Osteocyte (in vitro differentiated cells): Measurements from ENCODE around the gene VMO1. TPM values are rescaled to one million over a fixed set of nuclear protein-coding genes. Genes with fewer than 3 reads are reported as not detected.

Source experiments
- DNase-seq: peaks from one replicate; pipeline ENCODE4 v3.0.0; 2021; ENCODE audit warnings: mixed read lengths; ENCODE audit not compliant: unreplicated experiment; ENCODE audit errors: extremely low spot score
- H3K27ac Mint-ChIP-seq: one replicate; pipeline ENCODE4 v1.8.0; 2021; ENCODE audit warnings: mild to moderate bottlenecking, mixed read lengths; ENCODE audit not compliant: unreplicated experiment
- H3K27me3 Mint-ChIP-seq: one replicate; pipeline ENCODE4 v1.8.0; 2021; ENCODE audit warnings: mixed read lengths; ENCODE audit not compliant: unreplicated experiment
- H3K36me3 Mint-ChIP-seq: one replicate; pipeline ENCODE4 v1.8.0; 2021; ENCODE audit warnings: mixed read lengths; ENCODE audit not compliant: unreplicated experiment
- H3K4me1 Mint-ChIP-seq: one replicate; pipeline ENCODE4 v1.8.0; 2021; ENCODE audit warnings: mixed read lengths; ENCODE audit not compliant: unreplicated experiment
- H3K4me3 Mint-ChIP-seq: one replicate; pipeline ENCODE4 v1.8.0; 2021; ENCODE audit warnings: mild to moderate bottlenecking, moderate library complexity, mixed read lengths; ENCODE audit not compliant: unreplicated experiment
- H3K9me3 Mint-ChIP-seq: one replicate; pipeline ENCODE4 v1.8.0; 2021; ENCODE audit warnings: mixed read lengths; ENCODE audit not compliant: unreplicated experiment
- CTCF ChIP-seq: fragments of 200-600 bp; sonication (generic); IDR thresholded peaks from 2 replicates; pipeline ENCODE4 v1.5.0; 2021; ENCODE audit warnings: antibody characterized with exemption, mild to moderate bottlenecking, moderate library complexity
- total RNA-seq: library from RNA; stranded (reverse); gene quantifications from 2 replicates; pipeline ENCODE4 v1.2.1, GENCODE V29; 2021

Gene VMO1
- total RNA-seq, 1 donor from 2014 or later, result 2.4 TPM

DNA sequence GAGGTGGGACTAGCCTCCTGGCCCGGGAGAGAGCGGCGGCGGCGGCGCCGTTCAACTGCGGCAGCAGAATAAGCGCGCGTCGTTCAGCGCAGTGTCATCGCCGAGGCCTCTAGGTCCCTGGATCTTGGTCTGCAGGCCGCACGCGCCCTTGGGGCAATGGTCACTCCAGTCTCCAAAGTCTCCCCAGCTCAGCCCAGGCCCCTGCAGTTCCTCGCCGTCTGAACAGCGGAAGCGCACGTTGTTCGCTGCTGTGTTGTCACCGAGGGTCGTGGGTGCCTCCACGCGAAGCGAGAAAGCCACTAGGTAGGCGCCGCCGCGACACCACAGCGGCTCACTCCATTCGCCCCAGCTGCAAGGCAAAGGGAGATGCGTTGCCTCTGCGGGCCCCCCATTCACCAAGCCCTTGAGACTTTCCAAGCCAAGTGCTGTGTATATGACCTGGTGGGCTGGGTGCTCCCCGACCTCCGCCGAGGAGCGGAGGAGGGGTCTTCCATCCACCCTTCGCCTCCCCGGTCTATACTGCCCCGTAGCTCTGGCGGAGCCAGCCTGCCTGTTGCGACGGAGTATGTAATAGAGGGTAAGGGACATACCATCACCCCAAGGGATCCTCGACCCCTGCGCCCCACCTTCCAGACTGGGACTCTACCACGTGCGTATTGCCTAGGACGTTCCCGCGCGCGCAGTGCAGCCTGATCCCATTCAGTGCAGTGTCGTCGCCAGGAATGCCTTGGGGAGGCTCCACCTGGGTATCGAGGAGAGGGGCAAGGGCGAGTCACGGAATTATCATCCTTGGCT is 656 bp downstream of the VMO1 start:
- no peak overlapping the region for H3K4me3 Mint-ChIP-seq
- no peaks in the 10 kb centered on the region for H3K9me3 Mint-ChIP-seq
- H3K27me3 Mint-ChIP-seq, result peaks cover 8% of the 10 kb centered on the region
- H3K36me3 Mint-ChIP-seq, result no peaks in the 10 kb centered on the region
- H3K4me1 Mint-ChIP-seq, result peaks cover 14% of the 10 kb centered on the region
- no peak overlapping the region for H3K27ac Mint-ChIP-seq
- TF ChIP-seq CTCF, result no peak
- DNase-seq, result no peak

DNA sequence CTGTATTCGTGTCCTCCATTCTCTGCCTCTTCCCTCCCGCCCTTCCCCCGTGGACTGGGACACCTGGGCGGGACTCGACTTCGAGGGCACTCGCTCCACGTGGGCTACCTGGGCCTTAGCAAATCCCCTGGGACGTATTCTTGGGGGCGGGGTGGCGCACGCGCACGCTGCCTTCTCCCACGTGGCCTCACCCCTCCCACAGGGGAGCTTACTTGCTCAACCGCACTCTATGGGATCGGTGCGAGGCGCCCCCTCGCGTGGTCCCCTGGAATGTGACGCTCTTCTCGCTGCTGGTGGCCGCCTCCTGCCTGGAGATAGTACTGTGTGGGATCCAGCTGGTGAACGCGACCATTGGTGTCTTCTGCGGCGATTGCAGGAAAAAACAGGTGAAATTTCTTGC is 3.5 kb downstream of the VMO1 start:
- Mint-ChIP-seq H3K4me3 (no peak overlapping the region), H3K36me3 (no peaks in the 10 kb centered on the region), H3K4me1 (peaks cover 4% of the 10 kb centered on the region), H3K27me3 (peaks cover 30% of the 10 kb centered on the region), H3K9me3 (no peaks in the 10 kb centered on the region), H3K27ac (no peak overlapping the region)
- no peak for TF ChIP-seq CTCF
- DNase-seq, result no peak

DNA sequence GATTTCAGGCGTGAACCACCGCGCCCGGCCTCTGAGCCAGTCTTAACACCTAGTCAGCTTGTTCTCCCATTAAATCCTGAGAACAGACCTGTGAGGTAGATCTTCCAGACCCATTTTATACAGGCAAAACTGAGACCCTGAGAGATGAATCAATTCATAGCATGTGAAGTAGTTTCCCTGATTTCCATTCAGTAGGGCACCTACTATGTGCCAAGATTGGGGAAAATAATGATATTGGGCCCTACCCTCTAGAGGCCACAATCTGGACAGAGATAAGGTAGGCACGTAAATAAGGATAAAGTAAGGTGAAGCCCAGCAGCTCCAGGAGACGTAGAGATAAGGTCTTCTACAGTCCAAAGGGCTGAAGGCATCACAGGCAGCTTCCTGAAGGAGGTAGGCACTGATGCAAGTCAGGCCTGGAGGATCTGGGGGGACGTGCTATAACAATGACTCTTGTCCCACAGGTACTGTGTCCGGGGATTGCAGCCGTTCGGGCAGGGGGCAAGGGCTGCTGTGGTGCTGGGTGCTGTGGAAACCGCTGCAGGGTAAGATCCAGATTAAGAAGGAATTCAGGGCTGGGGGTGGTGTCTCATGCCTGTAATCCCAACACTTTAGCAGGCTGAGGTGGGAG is 5.7 kb downstream of the VMO1 start:
- Mint-ChIP-seq H3K9me3 (no peaks in the 10 kb centered on the region), H3K4me1 (no peaks in the 10 kb centered on the region), H3K4me3 (no peak overlapping the region), H3K27me3 (peaks cover 30% of the 10 kb centered on the region), H3K36me3 (no peaks in the 10 kb centered on the region), H3K27ac (no peak overlapping the region)
- DNase-seq, result no peak
- TF ChIP-seq CTCF, result no peak

- peaks cover 34% of the 10 kb centered on the region for H3K27me3 Mint-ChIP-seq
- H3K36me3 Mint-ChIP-seq, result no peaks in the 10 kb centered on the region
- TF ChIP-seq CTCF, result no peak
Measured at GRCh38 chr17:4777969-4778760, 8.0 kb downstream of the VMO1 start.

GRCh38 chr17:4772235-4772613 is 13.9 kb downstream of the VMO1 start:
- peaks cover 21% of the 10 kb centered on the region for H3K27me3 Mint-ChIP-seq
- H3K4me3 Mint-ChIP-seq, result no peak overlapping the region
- H3K36me3 Mint-ChIP-seq, result no peaks in the 10 kb centered on the region
- no peak for TF ChIP-seq CTCF
- DNase-seq, result no peak
- H3K4me1 Mint-ChIP-seq, result no peaks in the 10 kb centered on the region
- H3K27ac Mint-ChIP-seq, result no peak overlapping the region
- no peaks in the 10 kb centered on the region for H3K9me3 Mint-ChIP-seq

More at GRCh38 chr17:4777969-4778760, 8.0 kb downstream of the VMO1 start:
- Mint-ChIP-seq H3K4me1 (no peaks in the 10 kb centered on the region), H3K4me3 (no peak overlapping the region), H3K9me3 (no peaks in the 10 kb centered on the region), H3K27ac (no peak overlapping the region)
- no peak for DNase-seq
